BJ (cell line): Measurements from ENCODE around the gene PDK4. TPM values are rescaled to one million over a fixed set of nuclear protein-coding genes. Genes with fewer than 3 reads are reported as not detected.

Source experiments
- CTCF ChIA-PET: fragments of 350-600 bp; formaldehyde crosslinking; extraction: SDS; loops from one replicate; lab custom pipeline; 2021; ENCODE audit warnings: antibody characterized with exemption, inconsistent platforms; lab: Yijun Ruan, JAX
- POLR2A ChIA-PET: fragments of 300-600 bp; sonication (Branson Sonifier 250); formaldehyde crosslinking; extraction: SDS; loops from one replicate; lab custom pipeline; 2021; ENCODE audit warnings: antibody characterized with exemption; lab: Charles Lee
- DNase-seq: peaks from one replicate; pipeline ENCODE4 v3.0.0-alpha.2; 2011; ENCODE audit warnings: low read depth
- H3K27me3 ChIP-seq: 2 replicates; pipeline ENCODE4 v1.6.0; 2011; ENCODE audit warnings: low read length; ENCODE audit not compliant: control insufficient read depth, insufficient read depth
- H3K36me3 ChIP-seq: 2 replicates; pipeline ENCODE4 v1.5.1; 2011; ENCODE audit warnings: low read length; ENCODE audit not compliant: control insufficient read depth, insufficient read depth
- H3K4me3 ChIP-seq: 2 replicates; pipeline ENCODE4 v1.5.1; 2011; ENCODE audit warnings: low read depth, mild to moderate bottlenecking, control low read depth, low read length
- CTCF ChIP-seq: IDR thresholded peaks from 2 replicates; pipeline ENCODE4 v1.5.1; 2011; ENCODE audit warnings: low read depth, mild to moderate bottlenecking, control low read depth, inconsistent platforms, low read length, moderate library complexity; ENCODE audit not compliant: insufficient read depth
- polyA plus RNA-seq: library from polyadenylated mRNA; depleted of rRNA; stranded (reverse); fragments of >200 nt; gene quantifications from 2 replicates; pipeline ENCODE4 v1.2.3, GENCODE V29; 2011

The PDK4 gene
- polyA plus RNA-seq, 1 experiment, result 0.05 TPM

- Histone ChIP-seq H3K27me3 (peaks cover 5% of the 10 kb centered on the region), H3K36me3 (no peaks in the 10 kb centered on the region), H3K4me3 (peak overlapping the region; percentile 13)
- ChIA-PET CTCF (interaction anchor here (0.7 to 28.1 kb wide), 17 partner anchors 11 to 187 kb away, joined by 3 to 591 read pairs (median 6); no protein-coding TSS in a partner anchor), POLR2A (interaction anchor here (0.6 kb wide), 1 partner anchor 139 kb away, joined by 11 read pairs; no protein-coding TSS in a partner anchor)
- peak; percentile 88 for TF ChIP-seq CTCF
- peak; percentile 14 for DNase-seq
Observed at GRCh38 chr7:95545007-95545615, 51.2 kb downstream of the PDK4 start.

- ChIA-PET CTCF (interaction anchor here (1.0 to 28.1 kb wide), 11 partner anchors 10 to 146 kb away, joined by 3 to 591 read pairs (median 14); no protein-coding TSS in a partner anchor), POLR2A (no interaction called here)
- Histone ChIP-seq H3K27me3 (peaks cover 6% of the 10 kb centered on the region), H3K36me3 (no peaks in the 10 kb centered on the region), H3K4me3 (no peak overlapping the region)
- no peak for DNase-seq
- TF ChIP-seq CTCF, result no peak
Observed at GRCh38 chr7:95544171-95544570, 52.1 kb downstream of the PDK4 start.

- ChIA-PET POLR2A (no interaction called here), CTCF (interaction anchor here (0.6 to 28.1 kb wide), 10 partner anchors 9 to 212 kb away, joined by 3 to 591 read pairs (median 8); no protein-coding TSS in a partner anchor)
- H3K36me3 ChIP-seq, result no peaks in the 10 kb centered on the region
- peaks cover 6% of the 10 kb centered on the region for H3K27me3 ChIP-seq
- TF ChIP-seq CTCF, result no peak
- no peak for DNase-seq
- no peak overlapping the region for H3K4me3 ChIP-seq
Observed at GRCh38 chr7:95543312-95543711, 53.0 kb downstream of the PDK4 start.

- Histone ChIP-seq H3K4me3 (no peak overlapping the region), H3K27me3 (peaks cover 9% of the 10 kb centered on the region), H3K36me3 (no peaks in the 10 kb centered on the region)
- ChIA-PET CTCF (interaction anchor here (1.5 to 28.1 kb wide), 6 partner anchors 12 to 150 kb away, joined by 4 to 591 read pairs (median 10); no protein-coding TSS in a partner anchor), POLR2A (no interaction called here)
- DNase-seq, result no peak
- TF ChIP-seq CTCF, result no peak
Observed at GRCh38 chr7:95540366-95540765, 56.0 kb downstream of the PDK4 start.

GRCh38 chr7:95539426-95539825 is 56.9 kb downstream of the PDK4 start:
- ChIA-PET CTCF (interaction anchor here (1.6 to 28.1 kb wide), 4 partner anchors 11 to 151 kb away, joined by 4 to 591 read pairs (median 50); no protein-coding TSS in a partner anchor), POLR2A (no interaction called here)
- Histone ChIP-seq H3K27me3 (peaks cover 11% of the 10 kb centered on the region), H3K4me3 (no peak overlapping the region), H3K36me3 (no peaks in the 10 kb centered on the region)
- TF ChIP-seq CTCF, result no peak
- no peak for DNase-seq
